ENCODE data around the gene RFX5.

The RFX5 gene

DNA sequence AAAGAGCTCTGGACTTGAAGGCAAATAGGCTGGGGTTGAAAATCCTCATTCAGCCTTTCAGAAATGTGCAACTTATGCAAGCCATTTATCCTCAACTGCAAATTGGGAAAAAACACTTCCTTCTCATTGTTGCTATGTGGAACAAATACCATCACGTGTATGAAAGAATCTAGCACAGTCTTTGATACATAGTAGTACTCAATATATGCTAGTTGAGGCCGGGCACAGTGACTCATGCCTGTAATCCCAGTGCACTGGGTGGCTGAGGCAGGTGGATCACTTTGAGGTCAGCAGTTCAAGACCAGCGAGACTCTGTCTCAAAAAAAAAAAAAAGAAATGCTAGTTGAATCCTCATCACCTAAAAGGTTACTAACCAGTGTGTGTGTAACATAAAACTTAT, 28.1 kb downstream of the RFX5 start:
- TF ChIP-seq, protein P1, sequence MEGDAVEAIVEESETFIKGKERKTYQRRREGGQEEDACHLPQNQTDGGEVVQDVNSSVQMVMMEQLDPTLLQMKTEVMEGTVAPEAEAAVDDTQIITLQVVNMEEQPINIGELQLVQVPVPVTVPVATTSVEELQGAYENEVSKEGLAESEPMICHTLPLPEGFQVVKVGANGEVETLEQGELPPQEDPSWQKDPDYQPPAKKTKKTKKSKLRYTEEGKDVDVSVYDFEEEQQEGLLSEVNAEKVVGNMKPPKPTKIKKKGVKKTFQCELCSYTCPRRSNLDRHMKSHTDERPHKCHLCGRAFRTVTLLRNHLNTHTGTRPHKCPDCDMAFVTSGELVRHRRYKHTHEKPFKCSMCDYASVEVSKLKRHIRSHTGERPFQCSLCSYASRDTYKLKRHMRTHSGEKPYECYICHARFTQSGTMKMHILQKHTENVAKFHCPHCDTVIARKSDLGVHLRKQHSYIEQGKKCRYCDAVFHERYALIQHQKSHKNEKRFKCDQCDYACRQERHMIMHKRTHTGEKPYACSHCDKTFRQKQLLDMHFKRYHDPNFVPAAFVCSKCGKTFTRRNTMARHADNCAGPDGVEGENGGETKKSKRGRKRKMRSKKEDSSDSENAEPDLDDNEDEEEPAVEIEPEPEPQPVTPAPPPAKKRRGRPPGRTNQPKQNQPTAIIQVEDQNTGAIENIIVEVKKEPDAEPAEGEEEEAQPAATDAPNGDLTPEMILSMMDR (IDR thresholded peaks at IDR 0.05): no peak

DNA sequence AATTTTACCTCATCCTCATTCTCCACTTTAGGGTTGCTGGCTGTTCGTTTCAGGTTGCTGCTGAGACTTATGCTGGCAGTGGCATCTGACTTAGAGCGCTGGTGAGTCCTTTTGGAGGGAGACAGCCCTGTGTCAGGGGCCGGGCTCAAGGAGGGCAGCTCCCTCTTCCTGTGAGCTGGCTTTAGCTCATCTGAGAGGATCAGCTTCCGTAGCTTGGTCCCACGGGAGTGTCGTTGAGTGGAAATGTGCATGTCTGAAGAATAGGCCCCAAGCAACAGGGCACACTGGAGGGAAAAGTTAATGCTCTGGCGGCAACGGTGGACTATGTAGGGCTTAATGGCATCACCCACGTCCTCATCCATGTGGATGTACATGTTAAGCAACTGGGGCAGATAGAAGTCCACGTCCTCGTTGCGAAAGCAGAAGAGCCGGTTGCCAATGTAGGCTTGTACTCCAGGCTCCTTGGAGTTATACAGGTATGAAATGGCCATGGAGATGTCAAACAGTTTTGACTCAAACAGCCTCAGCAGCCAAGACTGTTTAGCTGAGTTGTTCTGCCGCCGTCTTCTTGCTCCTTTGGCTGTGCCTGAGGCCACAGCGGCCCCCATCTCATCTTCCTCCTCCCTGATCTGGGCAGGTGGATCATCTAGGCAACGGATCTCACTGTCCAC, 31.4 kb downstream of the RFX5 start:
- TF ChIP-seq, protein P1 (IDR thresholded peaks at IDR 0.05): no peak

DNA sequence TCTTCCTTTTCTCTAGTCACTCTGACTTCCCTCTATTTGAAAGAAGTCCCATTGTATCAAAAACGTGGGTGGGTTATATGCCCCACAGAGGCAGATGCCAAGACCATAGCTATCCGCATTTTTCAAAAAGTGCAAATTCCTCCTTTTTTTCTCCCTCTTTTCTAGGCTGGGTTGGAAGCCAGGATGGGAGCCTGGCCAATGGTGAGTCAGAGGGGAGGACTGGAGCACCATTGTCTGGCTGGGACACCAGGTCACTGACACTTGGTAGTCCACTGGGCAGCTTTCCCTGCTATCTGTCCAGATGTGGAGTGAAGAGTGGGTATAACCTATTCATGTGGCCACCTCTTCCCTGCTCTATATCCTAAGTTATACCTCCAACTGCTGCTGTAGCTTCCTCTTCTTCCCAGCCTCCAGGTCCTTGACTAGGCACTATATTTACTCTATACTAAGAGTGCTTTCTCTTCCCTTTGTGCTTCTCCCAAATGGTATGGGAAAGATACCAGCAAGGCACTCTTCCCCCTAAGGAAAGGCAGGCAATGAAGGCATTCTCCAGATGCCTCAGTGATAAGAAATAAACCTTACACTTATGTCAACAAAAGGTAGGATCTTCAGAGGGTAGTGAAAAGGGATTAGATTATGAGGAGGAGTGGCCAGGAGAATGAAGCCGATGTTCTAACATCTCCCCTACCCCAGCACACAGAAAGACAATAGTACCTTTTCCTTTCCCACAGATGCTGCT, 32.7 kb downstream of the RFX5 start:
- TF ChIP-seq, protein P1 (IDR thresholded peaks at IDR 0.05): no peak

DNA sequence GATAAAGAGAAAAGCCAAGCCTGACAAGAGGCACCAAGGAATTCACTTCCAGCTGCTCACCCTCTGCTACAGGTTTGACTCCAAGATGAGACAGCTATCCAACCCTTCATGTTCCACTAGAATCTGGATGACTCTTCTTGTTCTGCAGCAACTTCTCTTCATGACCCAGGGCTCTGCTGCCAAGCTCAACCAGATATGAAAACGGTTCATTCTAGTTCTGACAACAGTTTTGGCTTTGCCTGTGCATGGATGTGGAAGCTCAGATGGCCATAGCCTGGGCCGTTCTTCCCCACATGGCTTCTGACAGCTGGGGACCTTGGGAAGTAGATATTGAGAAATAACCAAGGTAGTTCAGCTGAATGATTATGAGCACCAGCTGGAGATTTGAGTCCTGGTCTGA, 33.6 kb downstream of the RFX5 start:
- TF ChIP-seq, protein P1 (IDR thresholded peaks at IDR 0.05): no peak

DNA sequence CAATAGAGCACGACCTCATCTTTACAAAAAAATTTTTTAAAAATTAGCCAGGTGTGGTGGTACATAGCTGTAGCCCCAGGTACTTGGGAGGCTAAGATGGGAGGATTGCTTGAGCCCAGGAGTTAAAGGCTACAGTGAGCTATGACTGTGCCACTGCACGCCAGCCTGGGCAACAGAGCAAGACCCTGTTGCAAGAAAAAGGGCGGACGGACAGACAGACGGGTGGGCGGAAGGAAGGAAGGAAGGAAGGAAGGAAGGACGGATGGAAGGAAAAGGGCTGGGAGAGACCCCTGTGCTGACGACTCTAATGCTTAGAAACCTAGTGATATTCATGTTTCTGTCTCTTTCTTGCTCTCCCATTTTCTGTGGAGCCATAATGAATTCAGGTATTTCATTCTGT, 34.2 kb downstream of the RFX5 start:
- TF ChIP-seq, protein P1 (IDR thresholded peaks at IDR 0.05): no peak

DNA sequence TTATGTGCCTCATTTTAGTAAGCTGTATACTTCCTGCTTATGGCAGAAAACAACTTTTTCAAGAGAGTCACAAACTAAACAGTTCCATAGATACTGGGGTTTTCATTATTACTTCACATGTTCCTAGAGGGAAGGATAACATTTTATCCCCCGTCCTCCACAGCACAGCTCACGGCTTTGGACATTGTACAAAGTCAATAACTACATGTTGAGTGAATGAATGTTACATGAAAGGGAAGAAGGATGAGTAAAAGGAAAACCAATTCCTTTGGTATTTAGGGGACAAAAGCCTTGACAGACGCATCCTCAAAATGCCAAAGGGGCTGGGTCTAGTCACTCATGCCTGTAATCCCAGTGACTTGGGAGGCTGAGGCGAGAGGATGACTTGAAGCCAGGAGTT, 34.6 kb downstream of the RFX5 start:
- TF ChIP-seq, protein P1 (IDR thresholded peaks at IDR 0.05): no peak

DNA sequence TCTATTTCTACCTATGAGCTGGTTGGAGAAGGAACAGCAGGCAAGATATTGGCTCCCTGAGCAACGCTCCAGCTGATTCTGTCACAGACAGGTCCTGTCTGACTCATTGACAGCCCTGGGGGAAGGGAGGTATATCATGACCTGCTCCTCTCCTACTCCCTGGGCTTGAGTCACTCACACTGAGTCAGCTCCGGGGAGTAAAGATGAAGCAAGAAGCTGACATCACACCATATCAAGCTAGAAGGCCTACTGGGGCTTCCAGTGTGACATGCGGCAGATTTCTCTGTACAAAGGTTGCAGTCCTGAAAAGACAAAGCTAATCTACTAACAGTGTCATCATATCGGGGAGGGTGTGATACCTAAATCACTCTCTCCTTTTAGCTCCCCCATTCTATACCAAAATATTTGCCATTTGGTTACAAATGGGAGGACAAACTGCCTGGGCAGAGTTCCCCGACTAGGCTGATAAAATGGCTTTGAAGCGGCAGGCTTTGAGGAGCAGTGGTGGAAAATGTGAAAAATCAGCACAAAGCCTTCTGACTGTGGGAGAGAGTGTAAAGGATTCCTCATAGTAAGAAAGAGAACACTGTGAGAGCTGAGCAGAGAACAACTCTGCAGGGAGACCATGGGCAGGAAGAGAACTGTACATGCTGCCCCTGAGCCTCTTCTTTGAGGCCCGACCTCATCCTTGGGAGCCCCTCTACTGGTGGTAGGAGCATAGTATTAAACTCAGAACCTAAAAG, 35.3 kb downstream of the RFX5 start:
- TF ChIP-seq, protein P1 (IDR thresholded peaks at IDR 0.05): no peak
